HepG2 (cell line): ENCODE data around the gene OSBPL5.

Experiments used
- CTCF ChIP-seq: sonication (generic); formaldehyde crosslinking; IDR thresholded peaks from 2 replicates; pipeline ENCODE4 v1.5.0; 2020; ENCODE audit warnings: mild to moderate bottlenecking, missing genetic modification reagents, moderate library complexity
- GTF2F1 ChIP-seq: fragments of 150-350 bp; IDR thresholded peaks from 2 replicates; pipeline ENCODE4 v1.6.1; 2014; ENCODE audit warnings: low read length
- HMGXB3 ChIP-seq: sonication (generic); formaldehyde crosslinking; IDR thresholded peaks from 2 replicates; pipeline ENCODE4 v1.4.0; 2020; ENCODE audit warnings: missing genetic modification reagents, borderline replicate concordance
- KDM5B ChIP-seq: sonication (generic); formaldehyde crosslinking; IDR thresholded peaks from 2 replicates; pipeline ENCODE4 v1.4.0; 2020; ENCODE audit warnings: missing genetic modification reagents, mild to moderate bottlenecking, borderline replicate concordance
- MAX ChIP-seq: IDR thresholded peaks from 2 replicates; pipeline ENCODE4 v1.6.1; 2012; ENCODE audit warnings: inconsistent platforms
- ZNF337 ChIP-seq: sonication (generic); formaldehyde crosslinking; IDR thresholded peaks from 2 replicates; pipeline ENCODE4 v1.5.1; 2020; ENCODE audit warnings: missing genetic modification reagents, low read depth, mild to moderate bottlenecking, borderline replicate concordance

GRCh38 chr11:3186166-3186953 lies 21.2 kb upstream of the OSBPL5 start:
- TF ChIP-seq MAX (no peak), CTCF (no peak), KDM5B (CRISPR knock-in tag) (no peak), GTF2F1 (no peak), ZNF337 (no peak), HMGXB3 (CRISPR knock-in tag) (no peak)
